Neural progenitor cell (in vitro differentiated cells): ENCODE measurements around the gene PSMC3. TPM values are rescaled to one million over a fixed set of nuclear protein-coding genes. Genes with fewer than 3 reads are reported as not detected.

Experiments
- DNase-seq: peaks from one replicate; pipeline ENCODE4 v3.0.0-alpha.2; 2016; ENCODE audit warnings: low spot score
- H2AFZ ChIP-seq: fragments of 200-600 bp; sonication (generic); replicated peaks from 2 replicates; pipeline ENCODE4 v1.6.1; 2016; ENCODE audit warnings: antibody characterized with exemption
- H3F3A ChIP-seq: fragments of 200-600 bp; sonication (generic); 2 replicates; pipeline ENCODE4 v1.6.1; 2016; ENCODE audit warnings: antibody characterized with exemption, low read depth
- H3K27ac ChIP-seq: fragments of 200-600 bp; sonication (generic); 2 replicates; pipeline ENCODE4 v1.5.1; 2016; ENCODE audit warnings: mild to moderate bottlenecking
- H3K27me3 ChIP-seq: fragments of 200-600 bp; sonication (generic); 2 replicates; pipeline ENCODE4 v1.6.1; 2016; ENCODE audit warnings: mild to moderate bottlenecking, moderate library complexity
- H3K36me3 ChIP-seq: fragments of 200-600 bp; sonication (generic); 2 replicates; pipeline ENCODE4 v1.5.1; 2016
- H3K4me1 ChIP-seq: fragments of 200-600 bp; sonication (generic); 2 replicates; pipeline ENCODE4 v1.6.1; 2016; ENCODE audit warnings: mixed run types
- H3K4me2 ChIP-seq: fragments of 200-600 bp; sonication (generic); 2 replicates; pipeline ENCODE4 v1.6.1; 2016
- H3K4me3 ChIP-seq: fragments of 200-600 bp; sonication (generic); 2 replicates; pipeline ENCODE4 v1.5.1; 2016
- H3K79me2 ChIP-seq: fragments of 200-600 bp; sonication (generic); 2 replicates; pipeline ENCODE4 v1.6.1; 2016; ENCODE audit warnings: low read depth
- H3K9ac ChIP-seq: fragments of 200-600 bp; sonication (generic); 2 replicates; pipeline ENCODE4 v1.6.1; 2016
- H3K9me3 ChIP-seq: fragments of 200-600 bp; sonication (generic); 2 replicates; pipeline ENCODE4 v1.5.1; 2016; ENCODE audit warnings: low read depth
- H4K20me1 ChIP-seq: fragments of 200-600 bp; sonication (generic); 2 replicates; pipeline ENCODE4 v1.6.1; 2016; ENCODE audit warnings: low read depth
- H3K27ac Mint-ChIP-seq: 3 replicates; pipeline ENCODE4 v1.8.0; 2021; ENCODE audit warnings: mixed read lengths
- H3K27me3 Mint-ChIP-seq: 2 replicates; pipeline ENCODE4 v1.8.0; 2022; ENCODE audit warnings: low read depth, mild to moderate bottlenecking, inconsistent platforms, moderate library complexity, mixed read lengths; ENCODE audit not compliant: insufficient read depth
- H3K36me3 Mint-ChIP-seq: 3 replicates; pipeline ENCODE4 v1.8.0; 2021; ENCODE audit warnings: mixed read lengths
- H3K4me1 Mint-ChIP-seq: 3 replicates; pipeline ENCODE4 v1.8.0; 2021; ENCODE audit warnings: mixed read lengths
- H3K4me3 Mint-ChIP-seq: 3 replicates; pipeline ENCODE4 v1.8.0; 2021; ENCODE audit warnings: mild to moderate bottlenecking, moderate library complexity, mixed read lengths
- H3K9me3 Mint-ChIP-seq: 3 replicates; pipeline ENCODE4 v1.8.0; 2020; ENCODE audit warnings: mixed read lengths
- CTCF ChIP-seq: fragments of 200-600 bp; sonication (generic); IDR thresholded peaks from 2 replicates; pipeline ENCODE4 v1.5.1; 2017; ENCODE audit warnings: antibody characterized with exemption, mild to moderate bottlenecking
- EZH2 ChIP-seq: fragments of 200-600 bp; sonication (generic); IDR thresholded peaks from 2 replicates; pipeline ENCODE4 v1.6.1; 2017; ENCODE audit warnings: antibody characterized with exemption, mild to moderate bottlenecking, moderate library complexity
- EZH2phosphoT487 ChIP-seq: fragments of 200-600 bp; sonication (generic); IDR thresholded peaks from 2 replicates; pipeline ENCODE4 v1.6.1; 2017; ENCODE audit warnings: antibody characterized with exemption
- total RNA-seq: library from RNA; depleted of rRNA; stranded (reverse); fragments of >200 nt; gene quantifications from 2 replicates; pipeline ENCODE4 v1.2.3, GENCODE V29; 2015; ENCODE audit warnings: low replicate concordance

Gene PSMC3
- total RNA-seq, 1 donor from 2014 or later = 175 TPM

DNA sequence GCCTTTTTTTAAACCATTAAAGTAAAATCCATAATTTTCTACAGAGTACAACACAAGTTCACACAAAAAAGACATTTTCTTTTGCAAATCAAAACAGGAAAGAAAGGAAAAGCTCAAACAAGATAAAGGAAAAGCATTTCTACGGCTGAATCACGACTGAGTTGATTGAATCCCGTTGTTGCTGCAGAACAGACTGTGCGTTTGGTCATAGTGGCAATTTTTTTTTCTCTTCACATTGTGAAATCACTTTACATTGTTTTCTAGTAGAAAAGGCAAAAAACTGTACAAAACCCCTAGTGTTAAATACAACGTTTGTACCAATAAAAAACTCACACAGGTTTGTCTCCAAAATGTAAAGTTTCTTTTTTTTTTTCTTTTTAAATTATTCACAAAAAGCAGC, 40.0 kb upstream of the PSMC3 start:
- Histone ChIP-seq H3K4me2 (peak overlapping the region; percentile 58), H2AFZ (no peak overlapping the region), H3K4me1 (peaks cover 62% of the 10 kb centered on the region), H3F3A (peaks cover 73% of the 10 kb centered on the region), H3K4me3 (no peak overlapping the region), H3K9ac (no peak overlapping the region), H3K27ac (peak overlapping the region; percentile 90), H3K27me3 (no peaks in the 10 kb centered on the region), H3K9me3 (no peaks in the 10 kb centered on the region), H3K79me2 (peaks cover 47% of the 10 kb centered on the region), H3K36me3 (no peaks in the 10 kb centered on the region), H4K20me1 (peaks cover 42% of the 10 kb centered on the region)
- Mint-ChIP-seq H3K4me3 (no peak overlapping the region), H3K36me3 (peaks cover 31% of the 10 kb centered on the region), H3K27ac (no peak overlapping the region), H3K4me1 (peaks cover 47% of the 10 kb centered on the region), H3K9me3 (no peaks in the 10 kb centered on the region), H3K27me3 (peaks cover under 1% of the 10 kb centered on the region)
- DNase-seq = no peak
- TF ChIP-seq EZH2phosphoT487 = no peak
- no peak for TF ChIP-seq CTCF
- no peak for TF ChIP-seq EZH2

DNA sequence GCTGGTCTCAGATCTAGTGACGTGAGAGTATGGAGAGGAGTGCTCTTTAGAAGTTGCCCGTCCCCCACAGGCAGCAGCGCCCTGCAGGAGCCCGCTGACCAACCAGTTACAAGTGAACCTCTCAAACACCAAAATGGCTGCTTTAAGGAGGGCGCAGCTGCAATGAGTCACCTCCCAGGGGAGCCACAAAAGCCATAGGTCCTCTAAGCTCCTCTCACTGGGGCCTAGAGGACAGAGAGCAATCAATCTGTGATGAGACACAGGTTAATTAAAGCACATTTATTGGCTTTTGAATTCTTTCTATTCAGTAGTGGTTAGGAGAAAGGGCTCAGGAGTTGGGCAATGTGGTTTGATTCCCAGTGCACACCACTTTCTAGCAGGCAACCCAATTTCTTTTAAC, 38.2 kb upstream of the PSMC3 start:
- peak overlapping the region; percentile 90 for H3K27ac ChIP-seq
- no peaks in the 10 kb centered on the region for H3K27me3 ChIP-seq
- H4K20me1 ChIP-seq = peaks cover 27% of the 10 kb centered on the region
- Mint-ChIP-seq H3K4me3 (no peak overlapping the region), H3K4me1 (peaks cover 43% of the 10 kb centered on the region), H3K9me3 (no peaks in the 10 kb centered on the region), H3K27me3 (peaks cover 2% of the 10 kb centered on the region), H3K27ac (no peak overlapping the region), H3K36me3 (peaks cover 22% of the 10 kb centered on the region)
- H3K4me3 ChIP-seq = no peak overlapping the region
- DNase-seq = peak; percentile 80
- H3K9ac ChIP-seq = no peak overlapping the region
- no peaks in the 10 kb centered on the region for H3K36me3 ChIP-seq
- no peak overlapping the region for H2AFZ ChIP-seq
- H3K4me2 ChIP-seq = peak overlapping the region; percentile 46
- TF ChIP-seq CTCF (no peak), EZH2 (no peak), EZH2phosphoT487 (no peak)
- H3K4me1 ChIP-seq = peaks cover 57% of the 10 kb centered on the region
- peaks cover 72% of the 10 kb centered on the region for H3F3A ChIP-seq
- peaks cover 45% of the 10 kb centered on the region for H3K79me2 ChIP-seq
- no peaks in the 10 kb centered on the region for H3K9me3 ChIP-seq

DNA sequence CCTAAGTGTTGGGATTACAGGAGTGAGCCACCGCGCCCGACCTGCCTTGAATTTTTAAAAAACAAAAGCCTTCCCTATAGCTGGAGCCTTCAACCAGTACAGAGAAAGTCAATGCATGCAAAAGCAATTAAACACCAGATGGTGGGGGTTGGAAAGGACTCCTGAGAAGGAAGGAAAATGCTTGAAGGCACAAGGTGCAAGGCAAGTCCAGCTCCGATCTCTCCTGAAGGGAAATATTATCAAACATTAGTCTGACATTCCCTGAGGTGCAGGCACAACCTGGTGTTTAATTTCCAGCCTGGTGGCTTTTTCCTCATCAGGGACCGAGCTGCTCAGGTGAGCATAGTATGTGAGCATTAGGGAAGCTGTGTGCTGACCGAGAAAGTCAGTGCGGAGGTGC, 35.6 kb upstream of the PSMC3 start:
- DNase-seq = no peak
- peaks cover 46% of the 10 kb centered on the region for H3F3A ChIP-seq
- TF ChIP-seq EZH2phosphoT487 = no peak
- no peak for TF ChIP-seq EZH2
- TF ChIP-seq CTCF = no peak
- H3K4me3 ChIP-seq = no peak overlapping the region
- H3K27ac ChIP-seq = peak overlapping the region; percentile 65
- no peak overlapping the region for H2AFZ ChIP-seq
- Mint-ChIP-seq H3K4me3 (no peak overlapping the region), H3K27ac (no peak overlapping the region), H3K9me3 (no peaks in the 10 kb centered on the region), H3K27me3 (peaks cover 2% of the 10 kb centered on the region), H3K4me1 (peaks cover 19% of the 10 kb centered on the region), H3K36me3 (peaks cover 10% of the 10 kb centered on the region)
- H3K79me2 ChIP-seq = peaks cover 21% of the 10 kb centered on the region
- no peaks in the 10 kb centered on the region for H3K9me3 ChIP-seq
- peaks cover 31% of the 10 kb centered on the region for H3K4me1 ChIP-seq
- no peaks in the 10 kb centered on the region for H3K36me3 ChIP-seq
- H3K4me2 ChIP-seq = no peak overlapping the region
- no peaks in the 10 kb centered on the region for H3K27me3 ChIP-seq
- peaks cover 1% of the 10 kb centered on the region for H4K20me1 ChIP-seq
- H3K9ac ChIP-seq = no peak overlapping the region
